MCF 10A (cell line): ENCODE measurements around the gene ZMYM2. TPM values are rescaled to one million over a fixed set of nuclear protein-coding genes. Genes with fewer than 3 reads are reported as not detected.
"Not testable (repeated sequence)": the region's sequence is repeated elsewhere in the genome, so short reads cannot be mapped to it uniquely, and the experiment has no call there.

ENCODE experiments used
- BruUV-seq: library from RNA; stranded (reverse); fragments of 400-500 nt; replicated peaks from 2 replicates; lab custom pipeline; 2021; lab: Mats Ljungman, UMichigan
- CTCF ChIA-PET: fragments of 300-600 bp; sonication (Branson Sonifier 250); formaldehyde crosslinking; extraction: SDS; loops from one replicate; lab custom pipeline; 2021; ENCODE audit warnings: antibody characterized with exemption, inconsistent platforms; lab: Yijun Ruan, JAX
- POLR2A ChIA-PET: fragments of 300-600, 350-650 bp; sonication (Branson Sonifier 250); formaldehyde crosslinking; extraction: SDS; loops from one replicate; lab custom pipeline; 2020; ENCODE audit warnings: antibody characterized with exemption, inconsistent platforms; lab: Yijun Ruan, JAX
- DNase-seq: peaks from one replicate; pipeline ENCODE4 v3.0.0-alpha.2; 2018; ENCODE audit not compliant: unreplicated experiment
- H3K27ac Mint-ChIP-seq: one replicate; pipeline ENCODE4 v1.8.0; 2022; ENCODE audit warnings: mild to moderate bottlenecking, low read depth, mixed read lengths; ENCODE audit not compliant: unreplicated experiment
- H3K27me3 Mint-ChIP-seq: one replicate; pipeline ENCODE4 v1.8.0; 2022; ENCODE audit warnings: mixed read lengths; ENCODE audit not compliant: insufficient read depth, unreplicated experiment
- H3K36me3 Mint-ChIP-seq: one replicate; pipeline ENCODE4 v1.8.0; 2022; ENCODE audit warnings: mild to moderate bottlenecking, moderate library complexity, mixed read lengths; ENCODE audit not compliant: insufficient read depth, unreplicated experiment
- H3K4me1 Mint-ChIP-seq: one replicate; pipeline ENCODE4 v1.8.0; 2022; ENCODE audit warnings: mixed read lengths; ENCODE audit not compliant: insufficient read depth, unreplicated experiment
- H3K4me3 Mint-ChIP-seq: one replicate; pipeline ENCODE4 v1.8.0; 2022; ENCODE audit warnings: mild to moderate bottlenecking, moderate library complexity, mixed read lengths; ENCODE audit not compliant: unreplicated experiment
- H3K9me3 Mint-ChIP-seq: one replicate; pipeline ENCODE4 v1.8.0; 2022; ENCODE audit warnings: mixed read lengths; ENCODE audit not compliant: unreplicated experiment
- intact Hi-C: fragments of 100-400 bp; cut with micrococcal nuclease; formaldehyde crosslinking; loops from 2 replicates; pipeline ENCODE4 v1.14.1; 2022
- total RNA-seq: library from RNA; stranded (reverse); gene quantifications from 2 replicates; pipeline ENCODE4 v1.2.3, GENCODE V29; 2022
- TF ChIP-seq, protein P1 (sequence below): fragments of 200-600 bp; IDR thresholded peaks from one replicate; pipeline ENCODE4 v1.8.0; 2022; ENCODE audit warnings: antibody characterized with exemption, mild to moderate bottlenecking; ENCODE audit not compliant: unreplicated experiment

The ZMYM2 gene
- total RNA-seq, 1 experiment from 2014 or later, result 63.2 TPM

DNA sequence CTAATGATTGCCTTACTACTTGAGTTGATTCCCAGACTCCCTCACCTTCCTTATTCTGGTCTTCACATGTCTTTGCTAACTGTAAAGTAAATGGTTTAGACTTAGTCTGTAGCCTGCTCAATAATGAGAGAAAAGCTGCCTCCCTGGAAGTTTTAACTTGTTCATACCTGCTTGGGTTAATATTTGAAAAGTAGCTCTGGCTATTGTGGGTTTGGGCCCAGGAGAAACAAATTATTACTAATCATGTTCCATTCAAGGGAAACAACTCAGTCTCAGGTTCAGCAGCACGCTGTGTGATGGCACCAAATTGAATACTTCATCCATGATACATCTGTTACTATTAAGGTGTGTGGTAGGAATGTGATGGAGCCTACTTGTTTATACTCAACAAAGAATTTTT lies 75.0 kb downstream of the ZMYM2 start:
- no peaks in the 10 kb centered on the region for H3K9me3 Mint-ChIP-seq
- POLR2A ChIA-PET, result no interaction called here
- DNase-seq, result no peak
- H3K4me1 Mint-ChIP-seq, result no peaks in the 10 kb centered on the region
- peaks cover 84% of the 10 kb centered on the region for H3K36me3 Mint-ChIP-seq
- TF ChIP-seq, protein P1, sequence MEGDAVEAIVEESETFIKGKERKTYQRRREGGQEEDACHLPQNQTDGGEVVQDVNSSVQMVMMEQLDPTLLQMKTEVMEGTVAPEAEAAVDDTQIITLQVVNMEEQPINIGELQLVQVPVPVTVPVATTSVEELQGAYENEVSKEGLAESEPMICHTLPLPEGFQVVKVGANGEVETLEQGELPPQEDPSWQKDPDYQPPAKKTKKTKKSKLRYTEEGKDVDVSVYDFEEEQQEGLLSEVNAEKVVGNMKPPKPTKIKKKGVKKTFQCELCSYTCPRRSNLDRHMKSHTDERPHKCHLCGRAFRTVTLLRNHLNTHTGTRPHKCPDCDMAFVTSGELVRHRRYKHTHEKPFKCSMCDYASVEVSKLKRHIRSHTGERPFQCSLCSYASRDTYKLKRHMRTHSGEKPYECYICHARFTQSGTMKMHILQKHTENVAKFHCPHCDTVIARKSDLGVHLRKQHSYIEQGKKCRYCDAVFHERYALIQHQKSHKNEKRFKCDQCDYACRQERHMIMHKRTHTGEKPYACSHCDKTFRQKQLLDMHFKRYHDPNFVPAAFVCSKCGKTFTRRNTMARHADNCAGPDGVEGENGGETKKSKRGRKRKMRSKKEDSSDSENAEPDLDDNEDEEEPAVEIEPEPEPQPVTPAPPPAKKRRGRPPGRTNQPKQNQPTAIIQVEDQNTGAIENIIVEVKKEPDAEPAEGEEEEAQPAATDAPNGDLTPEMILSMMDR, result no peak
- H3K27me3 Mint-ChIP-seq, result no peaks in the 10 kb centered on the region
- intact Hi-C loops, result no loop called here
- CTCF ChIA-PET, result interaction anchor here (1.8 kb wide), 1 partner anchor 49 kb away, joined by 6 read pairs; no protein-coding TSS in a partner anchor
- H3K4me3 Mint-ChIP-seq, result no peak overlapping the region
- peak overlapping the region; percentile 63 for H3K27ac Mint-ChIP-seq
- no TSS peak for BruUV-seq

GRCh38 chr13:20035130-20035529 lies 76.6 kb downstream of the ZMYM2 start:
- Mint-ChIP-seq H3K4me3 (no peak overlapping the region), H3K27me3 (no peaks in the 10 kb centered on the region), H3K4me1 (no peaks in the 10 kb centered on the region), H3K36me3 (peaks cover 84% of the 10 kb centered on the region), H3K9me3 (no peaks in the 10 kb centered on the region), H3K27ac (no peak overlapping the region)
- ChIA-PET POLR2A (interaction anchor here (0.6 to 1.2 kb wide), 3 partner anchors 11 to 20 kb away, joined by 3 to 4 read pairs (median 3); no protein-coding TSS in a partner anchor), CTCF (interaction anchor here (1.8 kb wide), 1 partner anchor 50 kb away, joined by 6 read pairs; no protein-coding TSS in a partner anchor)
- TF ChIP-seq, protein P1, result no peak
- peak; percentile 3 for DNase-seq
- intact Hi-C loops, result no loop called here
- no TSS peak for BruUV-seq

- Mint-ChIP-seq H3K27ac (no peak overlapping the region), H3K36me3 (peaks cover 70% of the 10 kb centered on the region), H3K4me1 (no peaks in the 10 kb centered on the region), H3K27me3 (no peaks in the 10 kb centered on the region), H3K9me3 (no peaks in the 10 kb centered on the region), H3K4me3 (no peak overlapping the region)
- TF ChIP-seq, protein P1, result no peak
- no peak for DNase-seq
- POLR2A ChIA-PET, result interaction anchor here (0.6 to 0.9 kb wide), 2 partner anchors 51 to 1348 kb away, joined by 3 to 4 read pairs; no protein-coding TSS in a partner anchor
- CTCF ChIA-PET, result no interaction called here
- intact Hi-C loops, result no loop called here
- BruUV-seq, result no TSS peak
These were observed 79.4 kb downstream of the ZMYM2 start for GRCh38 chr13:20037908-20038307.

GRCh38 chr13:20042603-20043002 lies 84.1 kb downstream of the ZMYM2 start:
- BruUV-seq, DNase-seq, H3K4me3 Mint-ChIP-seq, H3K9me3 Mint-ChIP-seq, intact Hi-C loops, CTCF ChIA-PET, H3K4me1 Mint-ChIP-seq, H3K27me3 Mint-ChIP-seq, H3K27ac Mint-ChIP-seq: not testable (repeated sequence)
- peaks cover 50% of the 10 kb centered on the region for H3K36me3 Mint-ChIP-seq
- POLR2A ChIA-PET, result interaction anchor here (1.2 kb wide), 1 partner anchor 14 kb away, joined by 4 read pairs; no protein-coding TSS in a partner anchor
